Measurements from ENCODE around the gene CEP72. TPM values are rescaled to one million over a fixed set of nuclear protein-coding genes. Genes with fewer than 3 reads are reported as not detected.

The CEP72 gene
- total and polyA plus RNA-seq, 2 donors (not counting 1 experiment from before 2014, with no cell fraction given), result 7.7 to 32.9 TPM

DNA sequence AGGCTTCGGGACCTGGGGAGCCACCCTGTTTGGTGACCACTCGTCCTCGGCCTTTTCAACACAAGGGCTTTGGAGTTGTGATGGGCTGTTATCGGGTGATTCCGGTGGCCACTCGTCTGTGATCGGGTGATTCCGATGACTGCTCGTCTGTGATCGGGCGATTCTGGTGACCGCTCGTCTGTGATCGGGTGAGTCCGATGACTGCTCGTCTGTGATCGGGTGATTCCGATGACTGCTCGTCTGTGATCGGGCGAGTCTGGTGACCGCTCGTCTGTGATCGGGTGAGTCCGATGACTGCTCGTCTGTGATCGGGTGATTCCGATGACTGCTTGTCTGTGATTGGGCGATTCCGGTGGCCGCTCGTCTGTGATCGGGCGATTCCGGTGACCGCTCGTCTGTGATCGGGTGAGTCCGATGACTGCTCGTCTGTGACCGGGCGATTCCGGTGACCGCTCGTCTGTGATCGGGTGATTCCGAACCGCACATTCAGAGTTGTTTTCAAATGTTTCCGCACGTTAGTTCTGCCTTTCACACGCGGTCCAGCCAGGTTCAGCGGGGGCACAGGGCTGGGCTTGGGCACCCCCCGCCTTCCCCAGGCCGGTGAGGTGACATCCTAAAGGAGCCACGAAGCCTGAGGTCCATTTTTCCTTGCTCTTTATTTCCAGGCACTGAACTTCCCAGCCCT, 50.8 kb downstream of the CEP72 start:
- Histone ChIP-seq H3K4me3 (ENCODE audit: control extremely low read depth in 1 of 5, extremely low read depth in 1 of 5, insufficient read depth in 1 of 5, low read depth in 2 of 5, low read length in 4 of 5) (no peak overlapping the region), H3K79me2 (ENCODE audit: control insufficient read depth, insufficient read depth, low read length) (no peaks in the 10 kb centered on the region), H3K27ac (ENCODE audit: low read length in 2 of 2) (no peak overlapping the region), H3K9ac (ENCODE audit: low read length) (no peak overlapping the region), H3K9me3 (ENCODE audit: control extremely low read depth in 1 of 3, control insufficient read depth in 2 of 3, insufficient read depth in 1 of 3, low read length in 2 of 3) (peaks cover 0 to 8% (median 0%) of the 10 kb centered on the region in 3 donors), H2AFZ (ENCODE audit: insufficient read depth, low read depth, low read length, poor library complexity, severe bottlenecking) (no peak overlapping the region), H3K4me1 (ENCODE audit: control insufficient read depth in 2 of 2, insufficient read depth in 2 of 2, low read length in 2 of 2) (no peaks in the 10 kb centered on the region), H3K4me2 (replicated peaks; ENCODE audit: low read depth, low read length, poor library complexity, severe bottlenecking) (no peak overlapping the region), H3K27me3 (replicated peaks in 1 of 4; ENCODE audit: control extremely low read depth in 1 of 4, control insufficient read depth in 3 of 4, insufficient read depth in 4 of 4, low read length in 3 of 4) (no peaks in the 10 kb centered on the region), H4K20me1 (ENCODE audit: control insufficient read depth, insufficient read depth, low read length, poor library complexity, severe bottlenecking) (no peaks in the 10 kb centered on the region), H3K36me3 (replicated peaks in 1 of 2; ENCODE audit: control extremely low read depth in 1 of 2, control insufficient read depth in 1 of 2, extremely low read depth in 1 of 2, insufficient read depth in 2 of 2, low read length in 1 of 2) (peaks cover 0 to 9% of the 10 kb centered on the region in 2 experiments)
- ATAC-seq (ENCODE audit: low read depth), result no peak
- Mint-ChIP-seq H3K9me3 (ENCODE audit: insufficient read depth) (no peaks in the 10 kb centered on the region), H3K27me3 (no peaks in the 10 kb centered on the region), H3K4me3 (no peak overlapping the region), H3K27ac (no peak overlapping the region), H3K4me1 (peaks cover 2% of the 10 kb centered on the region)
- TF ChIP-seq EZH2 (IDR thresholded peaks at IDR 0.05; ENCODE audit: borderline replicate concordance, insufficient read depth, low read depth, low read length, poor library complexity, severe bottlenecking), result no peak
- TF ChIP-seq, protein P1, sequence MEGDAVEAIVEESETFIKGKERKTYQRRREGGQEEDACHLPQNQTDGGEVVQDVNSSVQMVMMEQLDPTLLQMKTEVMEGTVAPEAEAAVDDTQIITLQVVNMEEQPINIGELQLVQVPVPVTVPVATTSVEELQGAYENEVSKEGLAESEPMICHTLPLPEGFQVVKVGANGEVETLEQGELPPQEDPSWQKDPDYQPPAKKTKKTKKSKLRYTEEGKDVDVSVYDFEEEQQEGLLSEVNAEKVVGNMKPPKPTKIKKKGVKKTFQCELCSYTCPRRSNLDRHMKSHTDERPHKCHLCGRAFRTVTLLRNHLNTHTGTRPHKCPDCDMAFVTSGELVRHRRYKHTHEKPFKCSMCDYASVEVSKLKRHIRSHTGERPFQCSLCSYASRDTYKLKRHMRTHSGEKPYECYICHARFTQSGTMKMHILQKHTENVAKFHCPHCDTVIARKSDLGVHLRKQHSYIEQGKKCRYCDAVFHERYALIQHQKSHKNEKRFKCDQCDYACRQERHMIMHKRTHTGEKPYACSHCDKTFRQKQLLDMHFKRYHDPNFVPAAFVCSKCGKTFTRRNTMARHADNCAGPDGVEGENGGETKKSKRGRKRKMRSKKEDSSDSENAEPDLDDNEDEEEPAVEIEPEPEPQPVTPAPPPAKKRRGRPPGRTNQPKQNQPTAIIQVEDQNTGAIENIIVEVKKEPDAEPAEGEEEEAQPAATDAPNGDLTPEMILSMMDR (IDR thresholded peaks at IDR 0.05), result no peak
- DNase-seq, result no peak
- ChIA-PET CTCF (no interaction called here), POLR2A (no interaction called here)
- WGBS (ENCODE audit: insufficient coverage), result 93% methylated on average over 56 of the region's 56 CpGs
- intact Hi-C loops (cut with micrococcal nuclease), result no loop called here

DNA sequence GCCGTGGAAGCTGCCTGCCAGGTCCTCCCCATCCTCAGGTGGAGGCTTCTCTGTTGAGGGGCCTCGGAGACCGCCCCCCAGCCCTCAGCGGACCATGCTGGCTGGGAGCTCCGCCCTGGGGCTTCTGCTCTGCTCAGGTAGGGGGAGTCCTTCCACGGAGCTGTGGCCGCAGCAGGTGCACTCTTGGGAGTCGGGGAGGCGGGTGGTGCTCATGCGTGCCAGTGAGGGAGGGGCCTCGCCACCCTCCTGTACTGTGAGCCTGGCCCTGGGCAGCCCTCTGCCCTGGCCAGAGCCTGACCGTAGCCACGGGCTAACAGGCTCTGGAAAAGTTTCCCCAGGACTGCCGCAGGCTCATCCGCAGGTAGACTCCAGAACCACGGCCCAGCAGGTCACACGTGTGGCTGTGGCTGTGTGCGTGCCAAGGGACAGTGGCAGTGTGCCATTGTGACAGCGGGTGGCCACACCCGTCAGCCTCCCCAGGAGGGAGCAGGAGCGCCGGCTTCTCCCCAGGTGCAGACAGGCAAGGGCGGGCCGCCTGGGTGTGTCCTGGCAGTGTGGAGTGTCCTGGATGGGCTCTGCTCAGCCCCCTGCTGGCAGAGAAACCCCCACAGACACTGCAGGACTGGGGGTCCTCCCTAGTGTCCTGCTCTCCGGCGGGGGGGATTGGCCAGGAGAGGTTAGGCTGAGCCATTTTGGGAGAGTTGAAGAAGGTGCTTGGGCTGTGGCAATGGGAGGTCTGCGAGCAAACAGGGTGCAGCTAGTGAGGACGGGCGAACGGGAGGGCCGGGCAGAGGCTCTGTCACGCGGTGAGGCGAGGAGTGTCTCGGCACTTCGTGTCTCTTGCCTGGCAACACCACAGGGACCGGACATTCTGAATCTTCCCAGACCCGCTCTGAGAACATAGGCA, 51.5 kb downstream of the CEP72 start:
- 97% methylated on average over 38 of the region's 38 CpGs for WGBS (ENCODE audit: insufficient coverage)
- no peaks in the 10 kb centered on the region for H3K79me2 ChIP-seq (ENCODE audit: control insufficient read depth, insufficient read depth, low read length)
- H3K27me3 ChIP-seq (replicated peaks in 1 of 4; ENCODE audit: control extremely low read depth in 1 of 4, control insufficient read depth in 3 of 4, insufficient read depth in 4 of 4, low read length in 3 of 4), result no peaks in the 10 kb centered on the region
- no peaks in the 10 kb centered on the region for H3K4me1 ChIP-seq (ENCODE audit: control insufficient read depth in 2 of 2, insufficient read depth in 2 of 2, low read length in 2 of 2)
- DNase-seq (no peak), ATAC-seq (ENCODE audit: low read depth) (no peak)
- peaks cover 0 to 9% of the 10 kb centered on the region in 2 experiments for H3K36me3 ChIP-seq (replicated peaks in 1 of 2; ENCODE audit: control extremely low read depth in 1 of 2, control insufficient read depth in 1 of 2, extremely low read depth in 1 of 2, insufficient read depth in 2 of 2, low read length in 1 of 2)
- Mint-ChIP-seq H3K9me3 (ENCODE audit: insufficient read depth) (no peaks in the 10 kb centered on the region), H3K27ac (no peak overlapping the region), H3K4me1 (peaks cover 2% of the 10 kb centered on the region), H3K4me3 (no peak overlapping the region), H3K27me3 (no peaks in the 10 kb centered on the region)
- no peaks in the 10 kb centered on the region for H4K20me1 ChIP-seq (ENCODE audit: control insufficient read depth, insufficient read depth, low read length, poor library complexity, severe bottlenecking)
- TF ChIP-seq, protein P1 (IDR thresholded peaks at IDR 0.05), result no peak
- TF ChIP-seq EZH2 (IDR thresholded peaks at IDR 0.05; ENCODE audit: borderline replicate concordance, insufficient read depth, low read depth, low read length, poor library complexity, severe bottlenecking), result no peak
- no peak overlapping the region for H3K4me2 ChIP-seq (replicated peaks; ENCODE audit: low read depth, low read length, poor library complexity, severe bottlenecking)
- no peak overlapping the region for H3K9ac ChIP-seq (ENCODE audit: low read length)
- H2AFZ ChIP-seq (ENCODE audit: insufficient read depth, low read depth, low read length, poor library complexity, severe bottlenecking), result no peak overlapping the region
- no peak overlapping the region for H3K4me3 ChIP-seq (ENCODE audit: control extremely low read depth in 1 of 5, extremely low read depth in 1 of 5, insufficient read depth in 1 of 5, low read depth in 2 of 5, low read length in 4 of 5)
- intact Hi-C loops (cut with micrococcal nuclease), result no loop called here
- H3K9me3 ChIP-seq (ENCODE audit: control extremely low read depth in 1 of 3, control insufficient read depth in 2 of 3, insufficient read depth in 1 of 3, low read length in 2 of 3), result peaks cover 0 to 8% (median 0%) of the 10 kb centered on the region in 3 donors
- no peak overlapping the region for H3K27ac ChIP-seq (ENCODE audit: low read length in 2 of 2)
- POLR2A ChIA-PET, result no interaction called here
- CTCF ChIA-PET, result no interaction called here

Data from B cell (primary cell).